DMS 273 (cell line): ENCODE data around the gene OARD1.
A peak's percentile ranks its signal among the peaks of the same experiment; 100 is the strongest.

Source experiments
- DNase-seq: peaks from one replicate; lab custom pipeline; 2025; ENCODE audit not compliant: unreplicated experiment; lab: John Stamatoyannopoulos, UW

OARD1 gene

GRCh38 chr6:41050536-41050935, 21.6 kb downstream of the OARD1 start:
- DNase-seq: no peak

- DNase-seq: no peak
Measured at GRCh38 chr6:41049955-41050354, 22.2 kb downstream of the OARD1 start.

- DNase-seq: no peak
Measured at GRCh38 chr6:41049521-41049920, 22.6 kb downstream of the OARD1 start.

- no peak for DNase-seq
Measured at GRCh38 chr6:41047745-41048732, 24.1 kb downstream of the OARD1 start.

- DNase-seq: no peak
Measured at GRCh38 chr6:41047306-41047705, 24.9 kb downstream of the OARD1 start.

- DNase-seq: no peak
Measured at GRCh38 chr6:41046084-41046483, 26.1 kb downstream of the OARD1 start.

- DNase-seq: no peak
Measured at GRCh38 chr6:41045664-41046063, 26.5 kb downstream of the OARD1 start.

- no peak for DNase-seq
Measured at GRCh38 chr6:41043151-41043550, 29.0 kb downstream of the OARD1 start.

- DNase-seq: no peak
Measured at GRCh38 chr6:41042226-41043055, 29.7 kb downstream of the OARD1 start, which contains the start of gene TSPO2. TSS of gene TSPO2 (plus strand) at chr6:41042467. CDS start at chr6:41042986, 519 bp downstream.

- DNase-seq: no peak
Measured at GRCh38 chr6:41040940-41041536, 31.1 kb downstream of the OARD1 start.

- DNase-seq: no peak
Measured at GRCh38 chr6:41040101-41040939, 31.8 kb downstream of the OARD1 start.

- DNase-seq: peak; percentile 61
Measured at GRCh38 chr6:41039060-41039998, 32.8 kb downstream of the OARD1 start, which contains the start of gene UNC5CL. TSS of gene UNC5CL (minus strand) at chr6:41039221. CDS start at chr6:41035074, 4,147 bp downstream.

GRCh38 chr6:41038205-41038604, 34.0 kb downstream of the OARD1 start:
- no peak for DNase-seq

- DNase-seq: no peak
Measured at GRCh38 chr6:41037107-41037900, 34.9 kb downstream of the OARD1 start.

GRCh38 chr6:41036601-41037000, 35.6 kb downstream of the OARD1 start:
- no peak for DNase-seq

- no peak for DNase-seq
Measured at GRCh38 chr6:41036186-41036585, 36.0 kb downstream of the OARD1 start.

- no peak for DNase-seq
Measured at GRCh38 chr6:41033776-41034175, 38.4 kb downstream of the OARD1 start.

GRCh38 chr6:41032830-41033229, 39.3 kb downstream of the OARD1 start:
- DNase-seq: no peak
